GM23338 (cell line): Measurements from ENCODE around the gene FASTK. TPM values are rescaled to one million over a fixed set of nuclear protein-coding genes. Genes with fewer than 3 reads are reported as not detected.

Experiments used
- ATAC-seq: fragments of 200-7000 bp; cut with Tn5 transposase; 3 replicates; pipeline ENCODE4 v1.9.1; 2020
- DNase-seq: peaks from one replicate; pipeline ENCODE4 v3.0.0-alpha.2; 2015; ENCODE audit warnings: low spot score
- H2AFZ ChIP-seq: fragments of 200-600 bp; sonication (generic); 2 replicates; pipeline ENCODE4 v1.8.0; 2016; ENCODE audit warnings: antibody characterized with exemption, mild to moderate bottlenecking, moderate library complexity
- H3F3A ChIP-seq: fragments of 200-600 bp; sonication (generic); replicated peaks from 2 replicates; pipeline ENCODE4 v1.8.0; 2017; ENCODE audit warnings: antibody characterized with exemption, mixed run types, low read depth
- H3K27ac ChIP-seq: fragments of 200-600 bp; sonication (generic); 2 replicates; pipeline ENCODE4 v1.6.1; 2016; ENCODE audit warnings: low read depth
- H3K27me3 ChIP-seq: fragments of 200-600 bp; sonication (generic); 2 replicates; pipeline ENCODE4 v1.8.0; 2016; ENCODE audit warnings: mild to moderate bottlenecking, mixed run types, moderate library complexity; ENCODE audit not compliant: insufficient read depth
- H3K36me3 ChIP-seq: fragments of 200-600 bp; sonication (generic); 2 replicates; pipeline ENCODE4 v1.8.0; 2016; ENCODE audit warnings: mild to moderate bottlenecking; ENCODE audit not compliant: insufficient read depth
- H3K4me1 ChIP-seq: fragments of 200-600 bp; sonication (generic); 2 replicates; pipeline ENCODE4 v1.8.0; 2016; ENCODE audit warnings: mild to moderate bottlenecking, moderate library complexity; ENCODE audit not compliant: insufficient read depth
- H3K4me2 ChIP-seq: fragments of 200-600 bp; sonication (generic); 2 replicates; pipeline ENCODE4 v1.7.1; 2017; ENCODE audit warnings: mixed run types
- H3K4me3 ChIP-seq: fragments of 200-600 bp; sonication (generic); 2 replicates; pipeline ENCODE4 v1.6.1; 2016; ENCODE audit warnings: mixed run types
- H3K79me2 ChIP-seq: fragments of 200-600 bp; sonication (generic); replicated peaks from 2 replicates; pipeline ENCODE4 v1.8.0; 2017; ENCODE audit warnings: mild to moderate bottlenecking; ENCODE audit not compliant: insufficient read depth
- H3K9me2 ChIP-seq: fragments of 200-600 bp; sonication (generic); 2 replicates; pipeline ENCODE4 v1.8.0; 2017; ENCODE audit not compliant: insufficient read depth
- H4K20me1 ChIP-seq: fragments of 200-600 bp; sonication (generic); replicated peaks from 2 replicates; pipeline ENCODE4 v1.8.0; 2017; ENCODE audit warnings: mild to moderate bottlenecking; ENCODE audit not compliant: insufficient read depth
- H3K27ac Mint-ChIP-seq: 2 replicates; pipeline ENCODE4 v1.8.0; 2020; ENCODE audit warnings: inconsistent platforms, mild to moderate bottlenecking, moderate library complexity, mixed read lengths
- H3K27me3 Mint-ChIP-seq: 3 replicates; pipeline ENCODE4 v1.8.0; 2022; ENCODE audit warnings: low read depth, mild to moderate bottlenecking, moderate library complexity, mixed read lengths, inconsistent platforms; ENCODE audit not compliant: insufficient read depth, poor library complexity
- H3K36me3 Mint-ChIP-seq: 3 replicates; pipeline ENCODE4 v1.8.0; 2021; ENCODE audit warnings: low read depth, mild to moderate bottlenecking, inconsistent platforms, moderate library complexity, mixed read lengths
- H3K4me1 Mint-ChIP-seq: 3 replicates; pipeline ENCODE4 v1.8.0; 2020; ENCODE audit warnings: mild to moderate bottlenecking, inconsistent platforms, mixed read lengths
- H3K4me3 Mint-ChIP-seq: 3 replicates; pipeline ENCODE4 v1.8.0; 2021; ENCODE audit warnings: moderate library complexity, mild to moderate bottlenecking, inconsistent platforms, mixed read lengths
- H3K9me3 Mint-ChIP-seq: 3 replicates; pipeline ENCODE4 v1.8.0; 2020; ENCODE audit warnings: moderate library complexity, mild to moderate bottlenecking, inconsistent platforms, mixed read lengths
- EZH2phosphoT487 ChIP-seq: fragments of 200-600 bp; sonication (generic); IDR thresholded peaks from one replicate; pipeline ENCODE4 v1.8.1; 2018; ENCODE audit warnings: antibody characterized with exemption; ENCODE audit not compliant: unreplicated experiment
- POLR2AphosphoS5 ChIP-seq: IDR thresholded peaks from 2 replicates; pipeline ENCODE4 v1.6.1; 2016; ENCODE audit warnings: antibody characterized with exemption, low read depth
- ZNF331 ChIP-seq: fragments of 250-450 bp; sonication (Bioruptor Pico); IDR thresholded peaks from 2 replicates; pipeline ENCODE4 v1.5.0; 2020; ENCODE audit warnings: low read depth, mild to moderate bottlenecking, moderate library complexity
- ZNF462 ChIP-seq: fragments of 250-450 bp; sonication (Bioruptor Pico); IDR thresholded peaks from 2 replicates; pipeline ENCODE4 v1.5.0; 2020; ENCODE audit warnings: mild to moderate bottlenecking, moderate library complexity
- polyA plus RNA-seq: library from polyadenylated mRNA; unstranded; fragments of >200 nt; fragmentation: Nextera tagmentation; extraction: Ambion mirVana; gene quantifications from 2 replicates; pipeline ENCODE4 v1.2.1, GENCODE V29; 2016
- total RNA-seq: library from RNA; depleted of rRNA; stranded (reverse); fragments of >200 nt; shearing (Covaris generic); gene quantifications from 2 replicates; pipeline ENCODE4 v1.2.3, GENCODE V29; 2014
- TF ChIP-seq, protein P1 (sequence below): IDR thresholded peaks from 2 replicates; pipeline ENCODE4 v1.6.1; 2016; ENCODE audit warnings: antibody characterized with exemption
- TF ChIP-seq, protein P2 (sequence below): IDR thresholded peaks from one replicate; pipeline ENCODE4 v1.6.1; 2018; ENCODE audit warnings: antibody characterized with exemption; ENCODE audit not compliant: unreplicated experiment

FASTK gene
- total and polyA plus RNA-seq, 2 experiments from 2014 or later, result 37.4 to 57.4 TPM

GRCh38 chr7:151078233-151079040, 2.2 kb downstream of the FASTK start:
- Histone ChIP-seq H3K4me3 (peak overlapping the region; percentile 91; the same call in 1 of the 2 replicates), H3K27me3 (no peaks in the 10 kb centered on the region), H3F3A (0 out of 2 replicates have a peak, but pooled peaks cover 15% of the 10 kb centered on the region), H3K79me2 (peaks cover 6% of the 10 kb centered on the region; the same call in 1 of the 2 replicates), H2AFZ (no peak overlapping the region), H4K20me1 (peaks cover 12% of the 10 kb centered on the region), H3K4me2 (peak overlapping the region; percentile 29; the same call in 1 of the 2 replicates), H3K36me3 (0 out of 2 replicates have a peak, but pooled peaks cover under 1% of the 10 kb centered on the region), H3K4me1 (peaks cover 25% of the 10 kb centered on the region), H3K27ac (no peak overlapping the region), H3K9me2 (no peaks in the 10 kb centered on the region)
- 0 out of 3 replicates have a peak, but pooled peaks have one; percentile 0 for ATAC-seq
- H3K9me3 Mint-ChIP-seq, result peaks cover 2% of the 10 kb centered on the region; the same call in 1 of the 3 replicates
- H3K27me3 Mint-ChIP-seq, result peaks cover 24% of the 10 kb centered on the region
- TF ChIP-seq, protein P1, sequence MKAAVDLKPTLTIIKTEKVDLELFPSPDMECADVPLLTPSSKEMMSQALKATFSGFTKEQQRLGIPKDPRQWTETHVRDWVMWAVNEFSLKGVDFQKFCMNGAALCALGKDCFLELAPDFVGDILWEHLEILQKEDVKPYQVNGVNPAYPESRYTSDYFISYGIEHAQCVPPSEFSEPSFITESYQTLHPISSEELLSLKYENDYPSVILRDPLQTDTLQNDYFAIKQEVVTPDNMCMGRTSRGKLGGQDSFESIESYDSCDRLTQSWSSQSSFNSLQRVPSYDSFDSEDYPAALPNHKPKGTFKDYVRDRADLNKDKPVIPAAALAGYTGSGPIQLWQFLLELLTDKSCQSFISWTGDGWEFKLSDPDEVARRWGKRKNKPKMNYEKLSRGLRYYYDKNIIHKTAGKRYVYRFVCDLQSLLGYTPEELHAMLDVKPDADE, result no peak
- peak; percentile 44; the same call in 1 of the 2 replicates for TF ChIP-seq POLR2AphosphoS5
- H3K27ac Mint-ChIP-seq, result no peak overlapping the region
- H3K4me1 Mint-ChIP-seq, result peaks cover 37% of the 10 kb centered on the region
- peak overlapping the region; percentile 89 for H3K4me3 Mint-ChIP-seq
- peaks cover 28% of the 10 kb centered on the region for H3K36me3 Mint-ChIP-seq
- DNase-seq, result no peak

GRCh38 chr7:151077705-151078232, 2.8 kb downstream of the FASTK start:
- H3K36me3 ChIP-seq, result peaks cover 2% of the 10 kb centered on the region; the same call in 1 of the 2 replicates
- ATAC-seq, result no peak
- no peak overlapping the region for H2AFZ ChIP-seq
- H3K27ac ChIP-seq, result no peak overlapping the region
- no peaks in the 10 kb centered on the region for H3K9me2 ChIP-seq
- H3K27me3 ChIP-seq, result no peaks in the 10 kb centered on the region
- peaks cover 2% of the 10 kb centered on the region; the same call in 1 of the 3 replicates for H3K9me3 Mint-ChIP-seq
- 0 out of 2 replicates have a peak, but pooled peaks cover 15% of the 10 kb centered on the region for H3F3A ChIP-seq
- no peak overlapping the region for H3K27ac Mint-ChIP-seq
- H3K4me3 ChIP-seq, result no peak overlapping the region
- peaks cover 12% of the 10 kb centered on the region for H4K20me1 ChIP-seq
- peaks cover 28% of the 10 kb centered on the region for H3K36me3 Mint-ChIP-seq
- H3K27me3 Mint-ChIP-seq, result peaks cover 21% of the 10 kb centered on the region
- H3K4me1 ChIP-seq, result peaks cover 25% of the 10 kb centered on the region
- peak overlapping the region; percentile 28; the same call in 1 of the 3 replicates for H3K4me3 Mint-ChIP-seq
- peaks cover 36% of the 10 kb centered on the region for H3K4me1 Mint-ChIP-seq
- no peak for DNase-seq
- H3K79me2 ChIP-seq, result peaks cover 6% of the 10 kb centered on the region; the same call in 1 of the 2 replicates
- H3K4me2 ChIP-seq, result no peak overlapping the region
- TF ChIP-seq, protein P2, sequence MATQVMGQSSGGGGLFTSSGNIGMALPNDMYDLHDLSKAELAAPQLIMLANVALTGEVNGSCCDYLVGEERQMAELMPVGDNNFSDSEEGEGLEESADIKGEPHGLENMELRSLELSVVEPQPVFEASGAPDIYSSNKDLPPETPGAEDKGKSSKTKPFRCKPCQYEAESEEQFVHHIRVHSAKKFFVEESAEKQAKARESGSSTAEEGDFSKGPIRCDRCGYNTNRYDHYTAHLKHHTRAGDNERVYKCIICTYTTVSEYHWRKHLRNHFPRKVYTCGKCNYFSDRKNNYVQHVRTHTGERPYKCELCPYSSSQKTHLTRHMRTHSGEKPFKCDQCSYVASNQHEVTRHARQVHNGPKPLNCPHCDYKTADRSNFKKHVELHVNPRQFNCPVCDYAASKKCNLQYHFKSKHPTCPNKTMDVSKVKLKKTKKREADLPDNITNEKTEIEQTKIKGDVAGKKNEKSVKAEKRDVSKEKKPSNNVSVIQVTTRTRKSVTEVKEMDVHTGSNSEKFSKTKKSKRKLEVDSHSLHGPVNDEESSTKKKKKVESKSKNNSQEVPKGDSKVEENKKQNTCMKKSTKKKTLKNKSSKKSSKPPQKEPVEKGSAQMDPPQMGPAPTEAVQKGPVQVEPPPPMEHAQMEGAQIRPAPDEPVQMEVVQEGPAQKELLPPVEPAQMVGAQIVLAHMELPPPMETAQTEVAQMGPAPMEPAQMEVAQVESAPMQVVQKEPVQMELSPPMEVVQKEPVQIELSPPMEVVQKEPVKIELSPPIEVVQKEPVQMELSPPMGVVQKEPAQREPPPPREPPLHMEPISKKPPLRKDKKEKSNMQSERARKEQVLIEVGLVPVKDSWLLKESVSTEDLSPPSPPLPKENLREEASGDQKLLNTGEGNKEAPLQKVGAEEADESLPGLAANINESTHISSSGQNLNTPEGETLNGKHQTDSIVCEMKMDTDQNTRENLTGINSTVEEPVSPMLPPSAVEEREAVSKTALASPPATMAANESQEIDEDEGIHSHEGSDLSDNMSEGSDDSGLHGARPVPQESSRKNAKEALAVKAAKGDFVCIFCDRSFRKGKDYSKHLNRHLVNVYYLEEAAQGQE, result no peak
- TF ChIP-seq ZNF462 (no peak), ZNF331 (CRISPR knock-in tag) (no peak), EZH2phosphoT487 (no peak)
- TF ChIP-seq, protein P1, result no peak
